Activated T-cell treated with anti-CD3 and anti-CD28 coated beads, Interleukin-2, amount 50 U/mL, for 24 hours (primary cell): ENCODE results near the gene P2RY2.

Experiments
- DNase-seq: peaks from one replicate; pipeline ENCODE4 v3.0.0-alpha.2; 2020
- H3K27ac Mint-ChIP-seq: 2 replicates; pipeline ENCODE4 v1.8.0; 2020; ENCODE audit warnings: mild to moderate bottlenecking, mixed read lengths
- H3K27me3 Mint-ChIP-seq: 2 replicates; pipeline ENCODE4 v1.8.0; 2020; ENCODE audit warnings: mixed read lengths
- H3K36me3 Mint-ChIP-seq: 2 replicates; pipeline ENCODE4 v1.8.0; 2020; ENCODE audit warnings: low read depth, mixed read lengths
- H3K4me1 Mint-ChIP-seq: 2 replicates; pipeline ENCODE4 v1.8.0; 2020; ENCODE audit warnings: low read depth, mixed read lengths
- H3K4me3 Mint-ChIP-seq: 2 replicates; pipeline ENCODE4 v1.8.0; 2020; ENCODE audit warnings: mild to moderate bottlenecking, moderate library complexity, mixed read lengths
- H3K9me3 Mint-ChIP-seq: 2 replicates; pipeline ENCODE4 v1.8.0; 2020; ENCODE audit warnings: mixed read lengths

P2RY2 gene

GRCh38 chr11:73275381-73275750 lies 57.3 kb downstream of the P2RY2 start:
- no peak for DNase-seq
- H3K4me3 Mint-ChIP-seq: no peak overlapping the region
- H3K9me3 Mint-ChIP-seq: no peaks in the 10 kb centered on the region
- no peaks in the 10 kb centered on the region for H3K4me1 Mint-ChIP-seq
- no peaks in the 10 kb centered on the region for H3K27me3 Mint-ChIP-seq
- H3K27ac Mint-ChIP-seq: no peak overlapping the region
- H3K36me3 Mint-ChIP-seq: no peaks in the 10 kb centered on the region

GRCh38 chr11:73277467-73277866 lies 59.4 kb downstream of the P2RY2 start:
- Mint-ChIP-seq H3K9me3 (no peaks in the 10 kb centered on the region), H3K27ac (no peak overlapping the region), H3K4me3 (no peak overlapping the region), H3K36me3 (no peaks in the 10 kb centered on the region), H3K27me3 (no peaks in the 10 kb centered on the region), H3K4me1 (no peaks in the 10 kb centered on the region)
- no peak for DNase-seq

- Mint-ChIP-seq H3K27ac (no peak overlapping the region), H3K27me3 (no peaks in the 10 kb centered on the region), H3K4me3 (no peak overlapping the region), H3K4me1 (no peaks in the 10 kb centered on the region), H3K9me3 (no peaks in the 10 kb centered on the region), H3K36me3 (no peaks in the 10 kb centered on the region)
- DNase-seq: no peak
Measured at GRCh38 chr11:73280626-73281025, 62.5 kb downstream of the P2RY2 start.

- Mint-ChIP-seq H3K4me3 (no peak overlapping the region), H3K36me3 (no peaks in the 10 kb centered on the region), H3K9me3 (no peaks in the 10 kb centered on the region), H3K4me1 (no peaks in the 10 kb centered on the region), H3K27me3 (no peaks in the 10 kb centered on the region), H3K27ac (no peak overlapping the region)
- DNase-seq: no peak
Measured at GRCh38 chr11:73281201-73281741, 63.2 kb downstream of the P2RY2 start.

- Mint-ChIP-seq H3K36me3 (no peaks in the 10 kb centered on the region), H3K27ac (no peak overlapping the region), H3K4me1 (no peaks in the 10 kb centered on the region)
Measured at GRCh38 chr11:73281796-73282660, 63.9 kb downstream of the P2RY2 start.

GRCh38 chr11:73283276-73284000 lies 65.4 kb downstream of the P2RY2 start:
- H3K4me1 Mint-ChIP-seq: peaks cover 1% of the 10 kb centered on the region
- no peaks in the 10 kb centered on the region for H3K36me3 Mint-ChIP-seq
- no peak overlapping the region for H3K27ac Mint-ChIP-seq
- H3K4me3 Mint-ChIP-seq: no peak overlapping the region
- DNase-seq: no peak
- no peaks in the 10 kb centered on the region for H3K27me3 Mint-ChIP-seq
- H3K9me3 Mint-ChIP-seq: no peaks in the 10 kb centered on the region

More at GRCh38 chr11:73281796-73282660, 63.9 kb downstream of the P2RY2 start:
- Mint-ChIP-seq H3K27me3 (no peaks in the 10 kb centered on the region), H3K4me3 (no peak overlapping the region), H3K9me3 (no peaks in the 10 kb centered on the region)
- no peak for DNase-seq

DNA sequence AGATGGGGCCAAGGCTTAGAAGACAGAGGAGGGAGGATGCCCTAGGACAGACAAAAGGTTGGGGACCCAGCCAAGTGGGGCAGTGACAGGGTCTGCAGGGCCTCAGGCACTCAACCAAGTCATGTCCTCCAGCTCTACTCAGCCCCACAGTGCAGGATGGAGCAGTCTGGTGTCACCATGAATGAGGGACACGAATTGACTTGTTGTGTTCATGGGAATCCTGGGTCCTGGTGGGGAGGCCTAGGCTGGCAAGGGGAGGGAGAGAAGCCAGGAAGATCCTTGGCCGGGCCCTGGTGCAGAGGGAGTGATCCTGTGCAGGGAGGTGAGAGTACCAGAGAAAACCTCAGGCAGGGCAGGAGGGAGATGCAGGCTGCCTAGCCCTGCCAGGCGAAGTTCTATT lies 66.0 kb downstream of the P2RY2 start:
- peaks cover 5% of the 10 kb centered on the region for H3K4me1 Mint-ChIP-seq
- no peak overlapping the region for H3K27ac Mint-ChIP-seq
- no peaks in the 10 kb centered on the region for H3K9me3 Mint-ChIP-seq
- no peak overlapping the region for H3K4me3 Mint-ChIP-seq
- no peak for DNase-seq
- no peaks in the 10 kb centered on the region for H3K27me3 Mint-ChIP-seq
- no peaks in the 10 kb centered on the region for H3K36me3 Mint-ChIP-seq

DNA sequence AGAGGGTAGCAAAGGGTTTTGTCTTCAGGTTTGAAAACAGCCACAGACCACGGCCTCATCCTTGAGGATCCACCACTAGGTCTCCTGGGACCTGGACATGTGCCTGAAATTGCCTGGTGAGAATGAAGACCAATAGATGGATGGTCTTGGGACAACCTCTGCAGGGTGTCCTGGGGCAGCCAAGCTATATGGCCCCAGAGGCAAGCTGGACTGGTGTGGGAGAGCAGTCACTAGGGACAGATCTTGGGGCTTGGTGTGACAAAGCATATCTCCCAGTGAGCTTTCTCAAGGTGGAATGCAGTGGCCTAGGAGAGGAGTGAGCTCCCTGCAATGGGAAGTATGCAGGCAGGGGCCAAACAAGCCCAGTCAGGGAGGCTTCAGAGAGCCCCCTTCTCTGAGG lies 67.6 kb downstream of the P2RY2 start:
- no peak for DNase-seq
- H3K4me1 Mint-ChIP-seq: peaks cover 9% of the 10 kb centered on the region
- no peak overlapping the region for H3K27ac Mint-ChIP-seq
- no peak overlapping the region for H3K4me3 Mint-ChIP-seq
- no peaks in the 10 kb centered on the region for H3K27me3 Mint-ChIP-seq
- no peaks in the 10 kb centered on the region for H3K9me3 Mint-ChIP-seq
- no peaks in the 10 kb centered on the region for H3K36me3 Mint-ChIP-seq
